Measurements from ENCODE around the gene IKZF1. TPM values are rescaled to one million over a fixed set of nuclear protein-coding genes. Genes with fewer than 3 reads are reported as not detected.

Gene IKZF1
- total RNA-seq, 2 donors from 2014 or later: 4.9 to 5.6 TPM

DNA sequence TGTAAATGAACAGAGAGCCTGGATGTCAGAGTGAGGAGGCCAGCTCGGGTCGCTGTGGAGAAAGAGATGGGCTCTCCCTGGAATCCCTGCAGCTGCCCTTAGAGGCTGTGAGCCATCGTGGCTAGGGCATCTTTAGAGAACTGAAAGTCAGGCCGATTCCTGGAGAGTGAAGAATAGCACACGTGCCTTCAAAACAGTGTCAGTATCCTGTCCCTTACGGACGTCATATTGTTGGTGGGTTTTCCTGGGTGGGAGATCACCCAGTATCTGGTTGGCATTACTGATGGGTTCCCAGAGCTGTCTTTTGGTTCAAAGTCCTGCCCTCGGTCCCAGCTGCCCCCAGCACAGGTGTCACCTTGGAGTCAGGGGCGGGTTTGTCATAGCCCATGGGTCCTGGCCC, 25.3 kb downstream of the IKZF1 start:
- intact Hi-C loops (cut with DNase I): no loop called here
- Histone ChIP-seq H3K27ac (no peak overlapping the region), H3K4me3 (no peak overlapping the region), H3K4me1 (no peaks in the 10 kb centered on the region), H3K27me3 (no peaks in the 10 kb centered on the region), H3K36me3 (no peaks in the 10 kb centered on the region), H3K9ac (ENCODE audit: low read depth in 2 of 2, low read length in 2 of 2) (no peak overlapping the region), H3K9me3 (no peaks in the 10 kb centered on the region)
- no peak for TF ChIP-seq CTCF (IDR thresholded peaks at IDR 0.05)
- no peak for DNase-seq

GRCh38 chr7:50330254-50330653, 25.7 kb downstream of the IKZF1 start:
- Histone ChIP-seq H3K36me3 (no peaks in the 10 kb centered on the region), H3K27me3 (no peaks in the 10 kb centered on the region), H3K9me3 (no peaks in the 10 kb centered on the region), H3K4me3 (no peak overlapping the region), H3K4me1 (no peaks in the 10 kb centered on the region), H3K27ac (peak overlapping the region; percentile 6), H3K9ac (ENCODE audit: low read depth in 2 of 2, low read length in 2 of 2) (no peak overlapping the region)
- intact Hi-C loops (cut with DNase I): no loop called here
- DNase-seq: no peak
- TF ChIP-seq CTCF (IDR thresholded peaks at IDR 0.05): no peak

- Histone ChIP-seq H3K4me1 (no peaks in the 10 kb centered on the region), H3K9me3 (no peaks in the 10 kb centered on the region), H3K27ac (peak overlapping the region; percentile 6), H3K27me3 (no peaks in the 10 kb centered on the region), H3K36me3 (no peaks in the 10 kb centered on the region), H3K4me3 (no peak overlapping the region), H3K9ac (ENCODE audit: low read depth in 2 of 2, low read length in 2 of 2) (peak overlapping the region in 1 of 2 donors; percentile 20)
- DNase-seq: no peak
- TF ChIP-seq CTCF (IDR thresholded peaks at IDR 0.05): no peak
- intact Hi-C loops (cut with DNase I): no loop called here
Observed at GRCh38 chr7:50330696-50331095, 26.2 kb downstream of the IKZF1 start.

DNA sequence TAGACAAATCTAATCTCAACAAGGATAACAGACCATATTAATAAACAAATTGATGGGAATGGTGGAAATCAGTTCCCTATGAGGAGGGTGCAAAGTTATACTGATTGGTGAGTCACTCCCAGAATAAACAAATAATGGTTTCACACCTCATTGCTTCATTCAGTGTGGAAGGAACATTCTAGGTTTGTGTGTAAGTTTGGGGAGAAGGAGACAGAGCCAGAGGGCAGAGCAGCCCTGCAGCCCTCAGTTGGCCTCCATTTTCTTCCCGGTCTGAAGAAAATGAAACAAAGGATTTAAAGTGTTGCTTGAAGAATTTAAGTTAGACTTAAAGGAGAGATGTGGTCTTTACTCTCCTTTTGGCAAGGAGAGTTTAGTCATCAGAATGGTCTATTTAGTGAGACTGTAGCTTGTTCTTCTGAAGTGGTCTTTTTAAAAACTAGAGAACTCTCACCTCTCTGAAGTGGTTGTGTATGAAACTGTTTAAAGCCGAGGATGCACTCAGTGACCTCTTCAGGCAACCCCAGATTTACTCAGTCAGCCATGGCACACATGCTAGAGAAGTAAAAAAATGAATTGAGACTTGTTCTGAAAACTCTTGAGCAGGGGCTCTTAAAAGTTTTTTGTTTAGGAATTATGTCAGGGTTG, 27.2 kb downstream of the IKZF1 start:
- Histone ChIP-seq H3K4me1 (no peaks in the 10 kb centered on the region), H3K36me3 (no peaks in the 10 kb centered on the region), H3K27me3 (no peaks in the 10 kb centered on the region), H3K9me3 (no peaks in the 10 kb centered on the region), H3K27ac (no peak overlapping the region), H3K4me3 (no peak overlapping the region), H3K9ac (ENCODE audit: low read depth in 2 of 2, low read length in 2 of 2) (no peak overlapping the region)
- intact Hi-C loops (cut with DNase I): no loop called here
- DNase-seq: no peak
- TF ChIP-seq CTCF (IDR thresholded peaks at IDR 0.05): no peak

- Histone ChIP-seq H3K9ac (ENCODE audit: low read depth in 2 of 2, low read length in 2 of 2) (no peak overlapping the region), H3K9me3 (no peaks in the 10 kb centered on the region), H3K27ac (no peak overlapping the region), H3K4me1 (no peaks in the 10 kb centered on the region), H3K36me3 (no peaks in the 10 kb centered on the region), H3K27me3 (no peaks in the 10 kb centered on the region), H3K4me3 (no peak overlapping the region)
- no peak for DNase-seq
- intact Hi-C loops (cut with DNase I): no loop called here
- TF ChIP-seq CTCF (IDR thresholded peaks at IDR 0.05): no peak
Observed at GRCh38 chr7:50332241-50333165, 28.0 kb downstream of the IKZF1 start.

Measured in colonic mucosa (tissue), 4 donors.